HEK293T (cell line): ENCODE data around the gene FBXO31.

Experiments used
- CTCF ChIA-PET: fragments of 350-600 bp; formaldehyde crosslinking; extraction: SDS; loops from one replicate; lab custom pipeline; 2021; ENCODE audit warnings: antibody characterized with exemption, inconsistent platforms; lab: Yijun Ruan, JAX
- POLR2A ChIA-PET: fragments of 350-600 bp; formaldehyde crosslinking; extraction: SDS; loops from one replicate; lab custom pipeline; 2020; ENCODE audit warnings: antibody characterized with exemption, inconsistent platforms; lab: Yijun Ruan, JAX
- DNase-seq: peaks from one replicate; pipeline ENCODE4 v3.0.0; 2012; ENCODE audit warnings: mixed read lengths; ENCODE audit errors: extremely low spot score
- ARNT ChIP-seq: fragments of 450-650 bp; IDR thresholded peaks from 2 replicates; pipeline ENCODE4 v1.6.1; 2017; ENCODE audit warnings: mild to moderate bottlenecking
- BHLHE40 ChIP-seq: fragments of 450-650 bp; IDR thresholded peaks from 2 replicates; pipeline ENCODE4 v1.6.1; 2016; ENCODE audit warnings: mild to moderate bottlenecking, moderate library complexity, borderline replicate concordance
- CTBP1 ChIP-seq: fragments of 450-650 bp; IDR thresholded peaks from 2 replicates; pipeline ENCODE4 v1.6.1; 2016; ENCODE audit warnings: borderline replicate concordance
- ELF4 ChIP-seq: fragments of 450-650 bp; IDR thresholded peaks from 2 replicates; pipeline ENCODE4 v1.6.1; 2017; ENCODE audit warnings: antibody characterized with exemption
- FOXA1 ChIP-seq: fragments of 450-650 bp; IDR thresholded peaks from 2 replicates; pipeline ENCODE4 v1.6.1; 2016; ENCODE audit warnings: mild to moderate bottlenecking
- FOXK2 ChIP-seq: fragments of 450-650 bp; IDR thresholded peaks from 2 replicates; pipeline ENCODE4 v1.6.1; 2016; ENCODE audit warnings: mild to moderate bottlenecking
- FOXM1 ChIP-seq: fragments of 450-650 bp; IDR thresholded peaks from 2 replicates; pipeline ENCODE4 v1.6.1; 2017; ENCODE audit warnings: mild to moderate bottlenecking, borderline replicate concordance
- HDGF ChIP-seq: fragments of 450-650 bp; IDR thresholded peaks from 2 replicates; pipeline ENCODE4 v1.6.1; 2017; ENCODE audit warnings: antibody characterized with exemption, borderline replicate concordance
- L3MBTL2 ChIP-seq: fragments of 450-650 bp; conservative IDR thresholded peaks from 2 replicates; pipeline ENCODE4 v1.6.1; 2016; ENCODE audit warnings: mild to moderate bottlenecking
- LEF1 ChIP-seq: fragments of 450-650 bp; IDR thresholded peaks from 2 replicates; pipeline ENCODE4 v1.6.1; 2017; ENCODE audit warnings: mild to moderate bottlenecking, borderline replicate concordance
- NFRKB ChIP-seq: fragments of 450-650 bp; IDR thresholded peaks from 2 replicates; pipeline ENCODE4 v1.6.1; 2016; ENCODE audit warnings: mild to moderate bottlenecking, moderate library complexity
- SP1 ChIP-seq: fragments of 450-650 bp; IDR thresholded peaks from 2 replicates; pipeline ENCODE4 v1.6.1; 2017
- SUZ12 ChIP-seq: fragments of 450-650 bp; IDR thresholded peaks from 2 replicates; pipeline ENCODE4 v1.6.1; 2016; ENCODE audit warnings: mild to moderate bottlenecking
- TARDBP ChIP-seq: fragments of 450-650 bp; IDR thresholded peaks from 2 replicates; pipeline ENCODE4 v1.6.1; 2016
- ZNF384 ChIP-seq: fragments of 450-650 bp; IDR thresholded peaks from 2 replicates; pipeline ENCODE4 v1.6.1; 2016
- TF ChIP-seq, protein P1 (sequence below): fragments of 450-650 bp; IDR thresholded peaks from 2 replicates; pipeline ENCODE4 v1.6.1; 2016

Gene FBXO31

GRCh38 chr16:87339086-87339723 lies 44.4 kb downstream of the FBXO31 start:
- no peak for DNase-seq
- ChIA-PET POLR2A (no interaction called here), CTCF (no interaction called here)
- TF ChIP-seq FOXM1 (no peak), SUZ12 (no peak), SP1 (no peak), ELF4 (no peak), CTBP1 (no peak), NFRKB (no peak), L3MBTL2 (no peak), ZNF384 (no peak), ARNT (no peak), LEF1 (no peak), TARDBP (no peak), FOXK2 (no peak), HDGF (no peak), FOXA1 (no peak), BHLHE40 (no peak)
- TF ChIP-seq, protein P1, sequence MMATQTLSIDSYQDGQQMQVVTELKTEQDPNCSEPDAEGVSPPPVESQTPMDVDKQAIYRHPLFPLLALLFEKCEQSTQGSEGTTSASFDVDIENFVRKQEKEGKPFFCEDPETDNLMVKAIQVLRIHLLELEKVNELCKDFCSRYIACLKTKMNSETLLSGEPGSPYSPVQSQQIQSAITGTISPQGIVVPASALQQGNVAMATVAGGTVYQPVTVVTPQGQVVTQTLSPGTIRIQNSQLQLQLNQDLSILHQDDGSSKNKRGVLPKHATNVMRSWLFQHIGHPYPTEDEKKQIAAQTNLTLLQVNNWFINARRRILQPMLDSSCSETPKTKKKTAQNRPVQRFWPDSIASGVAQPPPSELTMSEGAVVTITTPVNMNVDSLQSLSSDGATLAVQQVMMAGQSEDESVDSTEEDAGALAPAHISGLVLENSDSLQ: no peak

DNA sequence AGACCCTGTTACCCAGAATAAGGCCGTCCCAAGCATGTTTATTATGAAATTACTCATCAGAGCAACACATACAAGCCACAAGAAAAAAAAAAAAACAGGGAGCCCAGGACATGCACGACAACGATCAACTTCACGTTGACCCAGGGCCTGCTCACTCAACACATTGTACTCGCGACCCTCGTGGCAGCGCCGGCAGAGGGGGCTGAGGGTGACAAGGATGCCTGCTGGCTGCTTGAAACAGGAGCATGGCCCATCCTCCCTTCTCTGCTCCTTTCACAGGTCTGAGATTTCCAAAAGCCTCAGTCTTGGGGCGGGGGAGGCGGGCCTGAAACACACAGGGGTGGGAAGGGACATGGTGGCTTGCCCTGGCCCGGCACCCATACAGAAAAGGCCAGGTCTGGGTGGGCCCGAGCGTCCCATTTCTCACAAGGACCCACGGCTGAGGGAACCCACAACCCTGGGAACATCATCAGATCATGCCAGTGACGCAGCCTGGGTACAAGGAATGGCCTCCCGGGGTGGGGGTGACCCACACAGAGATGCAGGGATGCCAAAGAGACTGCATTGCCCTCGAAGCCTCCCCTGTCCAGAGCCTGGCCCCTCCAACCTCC lies 45.3 kb downstream of the FBXO31 start:
- DNase-seq: no peak
- POLR2A ChIA-PET: no interaction called here
- CTCF ChIA-PET: no interaction called here
- no peak for TF ChIP-seq FOXK2
- no peak for TF ChIP-seq L3MBTL2
- TF ChIP-seq ZNF384: no peak
- TF ChIP-seq ELF4: no peak
- TF ChIP-seq FOXA1: no peak
- TF ChIP-seq CTBP1: no peak
- TF ChIP-seq ARNT: no peak
- no peak for TF ChIP-seq HDGF
- TF ChIP-seq LEF1: no peak
- no peak for TF ChIP-seq BHLHE40
- TF ChIP-seq SP1: no peak
- TF ChIP-seq, protein P1: no peak

- no peak for DNase-seq
- CTCF ChIA-PET: interaction anchor here (0.6 kb wide), 1 partner anchor 463 kb away, joined by 3 read pairs; no protein-coding TSS in a partner anchor
- TF ChIP-seq, protein P1: no peak
- TF ChIP-seq CTBP1 (no peak), HDGF (no peak)
- POLR2A ChIA-PET: no interaction called here
Measured at GRCh38 chr16:87337262-87337771, 46.3 kb downstream of the FBXO31 start.

GRCh38 chr16:87336434-87337240 lies 46.9 kb downstream of the FBXO31 start:
- TF ChIP-seq BHLHE40 (no peak), SUZ12 (no peak), L3MBTL2 (no peak), TARDBP (no peak), LEF1 (no peak), FOXM1 (no peak), NFRKB (no peak), ARNT (no peak), FOXA1 (no peak), ZNF384 (no peak), FOXK2 (no peak), CTBP1 (no peak), SP1 (no peak)
- TF ChIP-seq, protein P1: no peak
- ChIA-PET POLR2A (no interaction called here), CTCF (no interaction called here)
- DNase-seq: no peak
